Stimulated activated CD8-positive, alpha-beta memory T cell treated with anti-CD3 and anti-CD28 coated beads, Interleukin-4, amount 100 ng/mL, for 48 hours (primary cell): ENCODE data around the gene OTOF.

ENCODE experiments used
- DNase-seq: peaks from one replicate; pipeline ENCODE4 v3.0.0-alpha.2; 2020

The OTOF gene

GRCh38 chr2:26463244-26464192 is 14.4 kb downstream of the OTOF start:
- no peak for DNase-seq

DNA sequence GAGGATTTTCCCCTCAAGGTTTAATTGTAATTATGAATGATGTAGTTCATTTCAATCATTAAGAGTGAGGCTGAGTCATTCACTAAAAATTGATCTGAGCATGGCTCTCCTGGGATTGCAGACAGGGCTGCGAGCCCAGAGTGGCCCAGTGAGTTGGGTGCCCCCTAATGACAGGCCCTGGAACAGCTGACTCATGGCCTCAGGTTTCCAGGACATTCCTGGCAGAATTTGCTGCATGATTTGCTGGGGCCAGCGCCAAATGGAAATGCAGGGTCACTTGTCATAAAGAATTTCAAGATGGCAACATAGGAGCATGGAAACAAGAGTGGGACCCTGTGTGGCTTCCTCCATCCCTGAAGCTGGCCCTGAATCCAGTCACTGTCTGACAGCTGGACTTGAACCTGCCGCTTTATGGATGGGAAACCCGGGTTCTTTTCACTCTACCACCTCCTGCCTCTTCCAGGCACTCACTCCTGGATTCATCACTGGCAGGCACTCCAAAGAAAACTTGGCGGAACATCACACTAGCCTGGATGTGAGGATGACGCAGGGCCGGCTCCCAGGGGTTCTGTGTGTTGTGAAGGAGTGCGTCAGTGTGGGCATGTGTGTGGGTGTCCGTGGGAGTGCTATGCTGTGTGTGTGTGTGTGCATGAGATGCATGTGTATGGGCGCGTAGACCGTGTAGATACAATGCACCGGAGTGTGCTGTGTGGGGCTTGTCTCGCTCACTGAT is 15.2 kb downstream of the OTOF start:
- peak; percentile 34 for DNase-seq

GRCh38 chr2:26462100-26462499 is 15.8 kb downstream of the OTOF start:
- no peak for DNase-seq

GRCh38 chr2:26461601-26462023 is 16.3 kb downstream of the OTOF start:
- DNase-seq = no peak

DNA sequence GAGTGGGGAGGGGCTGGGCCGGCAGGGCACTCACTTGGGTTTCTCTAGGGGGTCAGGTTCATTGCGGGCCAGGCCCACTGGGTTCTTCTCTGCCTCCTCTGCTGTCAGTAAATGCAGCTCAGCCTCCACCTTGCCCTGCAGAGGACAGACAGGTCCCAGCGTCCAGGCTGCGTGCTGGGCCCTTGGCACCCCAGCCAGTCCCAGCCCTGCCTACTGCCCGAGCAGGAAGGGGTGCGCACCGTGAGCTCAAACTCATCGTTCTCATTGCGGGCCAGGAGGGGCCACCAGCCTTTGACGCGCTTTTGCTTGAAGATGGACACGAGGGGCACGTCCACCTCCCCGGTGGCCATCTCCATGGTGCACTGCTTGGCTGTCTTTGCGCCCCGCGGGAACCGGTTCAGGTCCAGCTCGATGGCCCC is 17.3 kb downstream of the OTOF start:
- no peak for DNase-seq

DNA sequence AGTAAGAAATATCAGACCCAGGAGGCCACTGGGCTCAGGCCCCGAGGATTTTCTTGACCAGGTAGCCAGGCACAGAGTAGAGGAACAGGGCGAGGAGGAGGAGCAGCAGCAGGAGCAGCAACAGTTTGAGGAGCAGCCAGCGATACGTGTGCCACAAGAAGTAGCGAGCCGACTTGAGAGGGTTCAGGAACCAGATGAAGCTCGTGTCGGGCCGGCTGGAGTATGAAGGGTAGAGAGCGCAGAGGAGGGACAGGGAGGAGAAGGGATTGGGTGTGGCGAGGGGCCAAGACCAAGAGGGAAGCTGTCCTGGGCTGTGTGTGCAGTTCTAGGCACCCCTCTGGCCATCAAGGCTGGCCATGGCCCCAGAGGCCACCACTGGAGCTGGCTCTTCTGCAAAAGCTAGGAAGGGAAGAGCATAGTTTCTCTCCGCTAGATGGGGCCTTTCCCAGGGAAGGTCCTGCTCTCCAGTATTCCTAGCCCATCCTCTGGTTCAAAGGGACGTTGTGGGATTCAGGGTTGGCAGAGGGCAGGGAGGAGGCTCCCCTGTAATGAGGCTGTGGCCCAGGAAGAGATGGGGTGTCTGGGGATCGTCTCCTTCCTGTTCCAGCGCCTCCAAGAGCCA is 17.8 kb downstream of the OTOF start:
- DNase-seq = no peak

DNA sequence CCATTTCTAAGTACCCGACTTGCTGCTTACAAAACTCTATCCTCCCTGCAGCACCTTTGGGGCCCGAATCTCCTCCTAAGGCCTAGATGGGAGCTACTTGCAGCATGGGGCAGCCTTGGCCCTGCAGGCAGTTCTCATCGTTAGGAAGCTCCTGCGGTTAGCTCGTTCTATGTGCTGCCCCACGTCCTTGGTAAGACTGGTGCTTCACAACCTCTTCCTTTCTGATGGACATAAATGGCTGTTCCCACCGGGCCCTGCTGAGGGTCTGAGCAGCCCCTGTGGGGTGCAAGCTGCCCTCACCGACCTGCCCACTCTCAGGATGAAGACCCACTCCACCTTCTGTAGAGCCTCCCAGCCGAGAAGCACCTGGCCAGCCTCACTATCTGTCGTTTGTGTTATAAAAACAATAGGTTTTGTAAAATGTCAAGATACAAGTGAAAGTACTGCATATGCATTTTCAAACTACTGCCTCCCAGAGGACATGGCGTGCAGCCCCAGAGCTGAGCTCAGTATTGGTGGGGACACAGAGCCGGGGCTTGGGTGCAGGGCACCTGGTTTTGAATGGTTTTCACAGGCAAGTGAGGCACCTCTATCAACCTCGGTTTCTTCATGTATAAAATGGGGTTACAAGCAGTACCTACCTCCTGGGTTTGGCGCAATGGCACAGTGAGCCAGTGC is 19.4 kb downstream of the OTOF start:
- no peak for DNase-seq

DNA sequence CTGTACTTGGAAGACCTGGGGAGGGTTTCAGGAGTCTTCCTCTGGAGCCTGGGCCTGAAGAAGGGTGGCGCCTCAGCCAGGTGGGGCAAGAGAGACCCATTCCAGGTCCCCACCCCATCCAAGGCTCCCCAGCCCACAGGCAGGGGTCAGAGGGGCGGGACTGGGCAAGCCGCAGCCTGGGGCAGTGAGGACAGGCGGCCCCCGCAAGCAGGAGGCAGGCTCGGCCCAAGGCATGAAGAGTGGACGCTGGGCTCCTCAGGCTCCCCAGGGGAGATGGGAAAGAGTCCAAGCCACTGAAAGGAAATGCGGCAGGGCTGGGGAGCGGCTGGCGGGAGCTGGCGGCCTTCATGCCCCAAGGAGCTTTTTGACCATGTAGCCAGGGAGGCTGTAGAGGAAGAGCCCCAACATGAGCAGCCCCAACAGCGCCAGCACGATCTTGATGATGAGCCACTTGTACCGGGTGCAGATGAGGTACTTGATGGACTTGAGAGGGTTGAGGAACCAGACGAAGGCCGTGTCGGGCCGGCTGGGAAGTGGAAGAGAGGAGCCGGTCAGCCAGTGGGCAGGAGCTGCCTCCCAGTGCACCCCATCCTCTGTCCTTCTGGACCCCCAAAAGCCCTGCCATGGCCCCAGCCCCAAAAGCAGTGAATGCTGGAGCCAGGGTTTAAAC is 20.1 kb downstream of the OTOF start:
- DNase-seq = peak; percentile 2

DNA sequence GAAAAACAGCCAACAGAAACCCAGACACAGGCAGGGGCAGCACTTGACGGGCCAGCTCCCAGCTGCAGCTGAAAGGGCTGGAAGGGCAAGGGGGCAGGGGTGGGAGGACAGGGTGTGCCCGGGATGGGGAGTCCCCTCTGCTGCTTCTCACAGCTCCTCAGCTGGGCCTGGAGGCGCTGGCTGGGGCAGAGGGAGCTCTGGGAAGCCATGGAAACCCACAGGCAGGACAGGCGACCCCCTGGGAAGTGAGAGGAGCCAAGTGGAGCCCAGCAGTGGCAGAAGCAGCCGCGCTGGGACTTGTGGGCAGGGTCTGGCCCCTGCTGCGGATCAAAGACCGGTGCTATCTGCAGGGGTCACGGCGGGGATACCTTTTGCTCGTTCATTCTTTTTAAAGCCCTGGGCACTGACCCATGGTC is 20.7 kb downstream of the OTOF start:
- no peak for DNase-seq

GRCh38 chr2:26456440-26457250 is 21.3 kb downstream of the OTOF start:
- no peak for DNase-seq

DNA sequence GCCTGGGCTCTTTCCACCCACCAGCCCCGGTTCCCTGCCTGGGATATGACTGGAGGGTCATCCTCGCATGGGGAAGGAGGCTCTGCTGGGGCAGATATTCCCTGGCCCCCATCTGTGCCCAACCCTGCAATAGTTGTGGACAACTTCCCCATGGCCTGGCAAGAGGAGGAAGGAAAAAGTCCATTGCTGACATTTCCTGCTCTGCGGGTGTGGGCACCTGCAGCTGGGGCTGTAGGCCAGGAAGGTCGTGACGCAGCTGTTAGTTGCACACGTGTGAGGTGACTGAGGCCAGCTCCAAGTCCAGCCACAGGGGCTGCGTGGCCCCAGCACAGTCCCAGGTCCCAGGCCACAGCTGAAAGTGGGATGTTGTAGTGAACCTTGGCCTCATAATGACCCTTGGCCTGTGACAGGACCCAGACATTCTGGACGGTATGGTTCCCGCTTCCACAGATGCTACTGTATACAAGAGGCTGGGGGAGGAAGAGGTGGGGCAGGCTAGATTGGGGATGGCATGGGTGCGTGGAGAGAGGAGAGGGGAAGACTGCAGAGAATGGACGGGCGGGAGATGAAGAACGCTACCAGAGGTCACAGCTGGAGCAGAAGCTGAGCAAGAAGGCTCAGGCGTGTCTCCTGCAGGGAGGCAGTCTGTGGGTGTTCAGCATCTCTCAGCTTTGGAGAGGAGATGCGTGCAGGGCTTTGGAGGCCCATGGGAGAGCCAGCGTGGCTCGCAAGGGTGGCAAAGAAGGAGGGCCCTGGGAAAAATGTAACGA is 22.1 kb downstream of the OTOF start:
- DNase-seq = no peak

DNA sequence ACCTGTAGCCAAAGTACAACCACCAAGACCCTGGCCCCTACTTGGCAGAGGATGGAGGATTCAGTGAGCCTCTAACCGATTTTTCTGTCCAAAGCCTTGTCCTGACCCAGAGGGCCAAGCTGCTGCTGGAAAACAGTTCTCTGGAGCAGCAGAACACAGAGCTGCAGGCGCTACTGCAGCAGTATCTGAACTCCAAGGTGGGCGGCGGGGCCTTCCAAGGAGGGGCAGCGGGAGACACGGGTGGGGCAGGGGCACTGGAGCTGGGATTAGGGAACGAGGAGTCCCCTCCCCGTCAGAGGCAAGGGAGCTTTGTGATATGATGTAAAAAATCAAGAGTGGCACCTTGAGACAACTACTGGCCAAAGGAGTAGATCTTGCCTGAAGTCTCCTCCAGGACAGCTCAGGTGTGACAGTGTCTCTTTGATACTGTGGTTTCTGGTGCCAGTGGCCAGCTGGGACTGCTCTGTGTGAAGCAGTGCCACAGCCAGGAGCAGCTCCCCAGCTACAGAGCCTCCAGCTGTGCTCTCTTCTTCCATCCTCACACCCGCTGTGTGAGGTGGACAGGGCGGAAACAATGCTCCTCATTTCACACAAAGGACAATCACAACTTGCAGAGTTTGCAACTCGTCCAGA is 22.8 kb downstream of the OTOF start:
- no peak for DNase-seq

GRCh38 chr2:26454561-26455001 is 23.3 kb downstream of the OTOF start:
- no peak for DNase-seq

DNA sequence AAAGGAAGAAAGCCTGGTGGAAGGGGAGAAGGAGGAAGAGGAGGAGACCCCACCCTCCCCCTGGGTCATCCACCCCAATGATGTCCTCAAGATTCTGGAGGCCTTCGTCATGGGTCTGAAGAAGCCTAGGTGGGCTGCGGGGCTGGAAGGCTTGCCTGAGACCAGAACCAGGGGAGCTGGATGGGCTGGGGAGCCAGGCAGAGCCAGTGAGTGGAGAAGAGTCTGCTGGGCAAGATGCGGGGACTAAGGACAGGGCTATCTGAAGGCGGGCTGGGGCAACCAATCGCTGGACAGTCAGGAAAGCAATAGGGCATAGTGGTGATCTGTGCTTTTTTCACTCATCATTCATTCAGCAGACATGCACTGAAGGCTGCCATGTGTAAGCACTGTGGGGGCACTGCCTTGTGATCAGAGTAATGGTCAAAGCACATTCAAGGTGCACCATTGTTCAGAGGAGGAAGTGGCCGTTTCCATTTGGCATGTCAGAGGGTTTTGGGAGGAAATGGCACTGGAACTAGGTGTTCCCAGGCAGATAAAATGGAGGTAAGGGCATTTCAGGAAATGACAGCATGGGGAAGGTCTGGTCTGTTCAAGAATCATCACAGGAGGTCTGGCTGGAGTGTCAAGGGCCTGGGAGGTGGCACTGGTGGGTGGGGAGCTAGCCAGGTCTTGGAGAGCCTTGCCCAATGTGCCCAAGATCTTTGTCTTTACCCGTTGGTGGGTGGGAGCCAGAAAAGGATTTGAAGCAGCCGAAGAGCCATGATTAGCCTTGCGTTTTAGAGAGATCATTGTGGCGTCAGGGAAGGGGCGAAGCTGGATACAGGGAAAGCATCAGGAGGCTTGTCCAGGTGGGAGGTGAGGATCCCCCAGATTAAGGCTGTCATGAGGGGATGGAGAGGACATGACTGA is 24.2 kb downstream of the OTOF start:
- no peak for DNase-seq

- DNase-seq = no peak
These were observed 26.2 kb downstream of the OTOF start for GRCh38 chr2:26451700-26452099.

GRCh38 chr2:26450031-26450635 is 27.8 kb downstream of the OTOF start:
- no peak for DNase-seq

DNA sequence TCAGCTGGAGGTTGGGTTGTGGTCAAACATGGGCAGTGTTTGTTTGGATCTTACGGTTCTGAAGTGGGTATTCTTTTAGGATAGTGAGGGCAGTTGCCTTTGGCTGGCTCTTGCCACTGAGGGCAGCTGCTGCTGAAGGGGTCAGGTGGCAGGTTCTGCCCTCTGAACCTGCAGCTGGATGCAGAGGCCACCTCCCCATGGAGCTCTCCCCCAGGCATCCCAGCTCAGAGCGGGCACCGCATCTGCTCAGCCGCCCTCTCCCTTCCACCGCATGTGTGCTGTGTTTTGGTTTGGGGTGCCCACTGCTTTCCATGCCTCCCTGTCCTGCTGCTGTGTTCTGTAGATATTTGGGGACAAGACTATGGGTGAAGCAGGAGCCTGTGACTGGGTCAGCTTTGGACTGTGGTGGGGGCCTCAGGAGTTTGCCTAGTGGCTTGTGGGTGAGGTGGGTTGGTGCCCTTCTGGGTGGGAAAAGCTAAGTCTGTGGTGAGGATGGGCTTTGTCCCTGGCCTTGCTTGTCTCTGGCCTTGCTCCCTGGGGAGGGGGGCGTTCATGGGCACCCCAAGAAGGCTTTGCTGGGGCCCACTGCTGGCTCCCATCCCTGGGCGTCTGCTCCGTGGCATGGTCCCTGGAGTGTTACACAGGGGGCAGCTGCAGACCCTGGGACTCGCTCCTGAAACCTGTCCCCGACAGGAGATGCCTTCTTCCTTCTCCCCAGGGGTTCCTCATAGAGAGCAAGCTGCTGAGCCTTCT is 28.5 kb downstream of the OTOF start:
- no peak for DNase-seq

DNA sequence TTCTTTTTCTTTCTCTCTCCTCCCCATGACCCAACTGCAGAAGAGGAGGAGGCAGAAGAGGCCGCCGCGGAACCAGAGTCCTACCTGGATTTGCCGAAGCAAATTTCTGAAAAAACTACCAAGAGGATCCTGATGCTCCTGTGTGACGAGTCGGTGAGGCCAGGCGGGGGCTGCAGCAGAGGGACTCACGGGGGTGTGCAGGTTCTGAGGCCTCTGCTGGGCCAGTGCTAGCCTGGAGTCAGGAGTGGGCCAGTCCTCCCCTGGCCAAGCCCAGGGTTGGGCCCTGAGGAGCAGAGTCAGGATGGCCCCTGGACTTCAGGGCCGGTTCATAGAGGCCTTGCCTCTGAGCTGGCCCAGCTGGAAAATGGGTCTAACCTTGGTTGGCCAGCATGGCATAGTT is 29.3 kb downstream of the OTOF start:
- DNase-seq = no peak
